ENCODE data around the gene ADCY10. TPM values are rescaled to one million over a fixed set of nuclear protein-coding genes. Genes with fewer than 3 reads are reported as not detected.

Gene ADCY10
- total and polyA plus RNA-seq, 9 of the 15 experiments (the other 6 are each of a cell fraction or from before 2014, with no cell fraction given), result 0.08 to 0.86 (median 0.22) TPM

- TF ChIP-seq MEF2D (tag; conservative IDR thresholded peaks at IDR 0.05; ENCODE audit: low read depth) (no peak), ILK (tag; IDR thresholded peaks at IDR 0.05; ENCODE audit: borderline replicate concordance, low read depth) (no peak), NUFIP1 (IDR thresholded peaks at IDR 0.05; ENCODE audit: partially characterized antibody) (no peak), ZNF583 (CRISPR knock-in tag; IDR thresholded peaks at IDR 0.05) (no peak), TCF7 (IDR thresholded peaks at IDR 0.05; ENCODE audit: borderline replicate concordance) (no peak), MTA1 (IDR thresholded peaks at IDR 0.05; ENCODE audit: borderline replicate concordance) (peak; percentile 28), ETS2 (tag; IDR thresholded peaks at IDR 0.05; ENCODE audit: borderline replicate concordance, poor library complexity, severe bottlenecking) (no peak), CLOCK (CRISPR knock-in tag; IDR thresholded peaks at IDR 0.05; ENCODE audit: borderline replicate concordance) (no peak), PTRF (tag; IDR thresholded peaks at IDR 0.05) (no peak), RFX1 (IDR thresholded peaks at IDR 0.05) (no peak), NFIC (IDR thresholded peaks at IDR 0.05) (peak; percentile 92), SRSF9 (IDR thresholded peaks at IDR 0.05; ENCODE audit: borderline replicate concordance, low read depth, low read length) (no peak), EWSR1 (IDR thresholded peaks at IDR 0.05; ENCODE audit: borderline replicate concordance, low read depth, partially characterized antibody) (no peak), ZNF133 (CRISPR knock-in tag; IDR thresholded peaks at IDR 0.05) (no peak), RBM39 (optimal IDR thresholded peaks at IDR 0.05; ENCODE audit: low read depth, low read length) (peak; percentile 49), ILF3 (IDR thresholded peaks at IDR 0.05; ENCODE audit: borderline replicate concordance) (peak; percentile 54; the same call in 1 of the 2 replicates), DMBX1 (CRISPR knock-in tag; IDR thresholded peaks at IDR 0.05; ENCODE audit: borderline replicate concordance) (no peak), ARID3B (CRISPR knock-in tag; IDR thresholded peaks at IDR 0.05; ENCODE audit: borderline replicate concordance) (no peak), TEAD1 (CRISPR knock-in tag; IDR thresholded peaks at IDR 0.05) (no peak), EGR1 (conservative IDR thresholded peaks at IDR 0.05) (peak; percentile 93), ZNF408 (CRISPR knock-in tag; IDR thresholded peaks at IDR 0.05; ENCODE audit: low read depth) (no peak), NRF1 (conservative IDR thresholded peaks at IDR 0.05 in 1 of 2, IDR thresholded peaks at IDR 0.05 in 1 of 2) (peak; percentile 28 to 45; a peak in 2 of 4 replicates), RAD51 (IDR thresholded peaks at IDR 0.05; ENCODE audit: borderline replicate concordance, low read depth) (no peak), ZBTB7A (IDR thresholded peaks at IDR 0.05; ENCODE audit: borderline replicate concordance, control insufficient read depth, low read depth, low read length) (peak; percentile 92), TGIF2 (CRISPR knock-in tag; IDR thresholded peaks at IDR 0.05) (0 out of 2 replicates have a peak, but pooled peaks have one; percentile 63), ZNF445 (CRISPR knock-in tag; IDR thresholded peaks at IDR 0.05; ENCODE audit: low read depth) (no peak)
Measured at GRCh38 chr1:167936930-167937708, 23.2 kb upstream of the ADCY10 start, which contains the start of gene MPC2 (continued).
